ENCODE data around the gene ABHD6.

GRCh38 chr3:58256061-58256460, 18.5 kb downstream of the ABHD6 start:
- no peak for TF ChIP-seq CTCF (IDR thresholded peaks at IDR 0.05; ENCODE audit: poor library complexity)
- TF ChIP-seq EZH2 (IDR thresholded peaks at IDR 0.05; ENCODE audit: borderline replicate concordance) = no peak
